ENCODE data around the gene C2CD3.

Gene C2CD3

GRCh38 chr11:74020539-74020938, 150.3 kb downstream of the C2CD3 start:
- no peak for DNase-seq (ENCODE audit: low read depth)

GRCh38 chr11:74019860-74020259, 150.9 kb downstream of the C2CD3 start:
- no peak for DNase-seq (ENCODE audit: low read depth)

DNA sequence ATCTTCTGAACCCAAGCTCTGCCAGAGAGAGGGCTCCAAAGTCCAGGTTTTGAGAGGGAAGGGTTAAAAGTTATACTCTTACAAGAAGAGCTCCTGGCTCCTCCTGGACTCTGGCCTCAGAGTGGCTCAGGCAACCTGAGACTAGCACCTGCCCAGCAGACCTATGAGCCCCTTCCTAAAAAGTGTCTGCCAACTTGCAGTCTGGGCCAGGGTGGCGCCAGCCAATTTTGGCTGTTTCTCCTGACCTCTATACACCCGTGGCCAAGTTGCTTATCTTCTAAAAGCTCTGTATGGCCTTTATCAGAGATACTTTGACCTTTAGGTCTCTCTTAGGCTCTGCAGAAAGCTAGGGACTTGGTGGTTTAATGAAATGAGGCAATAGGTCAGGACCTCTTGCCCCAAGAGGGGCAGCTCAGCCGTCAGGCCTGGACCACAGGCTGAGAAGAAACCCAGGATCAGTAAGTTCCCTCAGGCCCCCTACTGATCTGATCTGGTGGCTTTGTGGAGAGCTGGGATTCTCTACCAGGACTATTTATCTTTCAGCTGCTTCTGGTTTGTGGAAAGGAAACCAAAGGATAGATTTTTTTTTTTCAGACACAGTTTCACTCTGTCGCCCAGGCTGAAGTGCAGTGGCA, 151.6 kb downstream of the C2CD3 start:
- DNase-seq (ENCODE audit: low read depth) = no peak

- DNase-seq (ENCODE audit: low read depth) = no peak
These were observed 152.3 kb downstream of the C2CD3 start for GRCh38 chr11:74018331-74019005.

GRCh38 chr11:74017631-74018030, 153.2 kb downstream of the C2CD3 start:
- DNase-seq (ENCODE audit: low read depth) = no peak

- DNase-seq (ENCODE audit: low read depth) = no peak
These were observed 154.7 kb downstream of the C2CD3 start for GRCh38 chr11:74015919-74016684.

- no peak for DNase-seq (ENCODE audit: low read depth)
These were observed 155.9 kb downstream of the C2CD3 start for GRCh38 chr11:74014880-74015279.

DNA sequence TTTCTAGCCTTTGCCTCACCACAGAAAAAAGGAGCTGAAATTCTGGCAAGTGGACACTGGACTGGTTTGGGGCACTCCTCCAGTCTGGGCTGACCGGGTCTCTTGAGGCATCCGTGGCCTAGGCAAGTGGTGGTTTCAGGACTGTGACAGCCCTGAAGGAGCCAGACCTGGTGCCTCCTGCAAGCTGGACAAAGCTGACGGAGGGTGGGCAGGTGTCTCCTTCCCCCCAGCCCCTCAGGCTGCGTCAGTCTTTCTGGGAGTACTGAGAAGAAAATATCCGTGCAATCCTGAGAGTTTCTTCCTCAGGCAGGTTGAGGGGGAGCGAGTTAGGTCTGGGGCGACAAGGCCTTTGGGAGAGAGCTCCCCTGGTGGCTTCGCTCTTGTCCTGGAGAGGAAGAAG, 157.7 kb downstream of the C2CD3 start:
- no peak for DNase-seq (ENCODE audit: low read depth)

- no peak for DNase-seq (ENCODE audit: low read depth)
These were observed 158.6 kb downstream of the C2CD3 start for GRCh38 chr11:74012074-74012809.

- DNase-seq (ENCODE audit: low read depth) = no peak
These were observed 159.3 kb downstream of the C2CD3 start for GRCh38 chr11:74011360-74012073.

DNA sequence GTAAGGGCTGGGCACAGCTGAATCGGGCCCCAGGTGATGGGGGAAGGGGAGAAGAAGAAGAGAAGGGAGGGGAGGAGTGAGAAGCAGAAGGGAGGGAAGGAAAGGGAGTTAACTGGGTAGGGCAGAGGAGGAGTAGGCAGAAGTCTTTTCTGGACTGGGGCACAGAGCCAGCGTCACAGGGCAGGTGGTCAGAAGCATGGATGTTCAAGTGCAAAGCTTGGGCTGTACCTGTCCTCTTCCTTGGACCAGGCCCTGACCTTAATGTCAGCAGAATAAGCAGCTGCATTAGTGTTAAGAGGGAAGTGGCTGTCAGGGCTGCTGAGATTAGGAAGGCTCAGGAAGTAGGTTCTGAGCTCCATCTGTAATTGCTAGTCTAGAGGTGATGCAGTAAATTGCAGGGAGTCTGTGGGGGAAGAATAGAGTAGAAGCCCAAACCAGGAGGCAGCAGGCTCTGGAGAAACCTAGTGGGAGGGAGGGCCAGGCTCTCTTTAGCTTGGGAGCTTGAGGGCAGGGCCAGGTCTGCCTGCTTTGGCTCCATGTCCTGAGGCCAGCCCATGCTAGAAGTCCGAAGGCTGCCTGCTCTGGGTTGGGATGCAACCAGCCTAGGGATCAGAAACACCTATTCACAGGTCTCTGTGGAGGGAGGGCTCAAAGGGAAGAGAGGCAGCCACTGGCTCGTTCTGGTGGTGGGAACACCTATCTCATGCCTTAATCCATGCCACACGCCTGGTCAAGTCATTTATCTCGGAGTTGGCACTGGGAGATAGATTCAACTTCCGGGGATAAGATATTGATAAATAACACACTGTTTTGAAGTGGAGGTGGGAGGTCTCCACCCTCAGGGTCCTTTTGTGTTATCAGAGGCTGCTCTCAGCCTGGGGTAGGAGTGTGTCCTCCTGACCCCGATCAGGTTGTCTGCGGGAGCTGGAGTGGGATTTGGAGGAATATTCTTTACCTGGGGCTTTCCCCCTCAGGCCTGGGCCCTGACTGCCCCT, 160.2 kb downstream of the C2CD3 start:
- DNase-seq (ENCODE audit: low read depth) = no peak

DNA sequence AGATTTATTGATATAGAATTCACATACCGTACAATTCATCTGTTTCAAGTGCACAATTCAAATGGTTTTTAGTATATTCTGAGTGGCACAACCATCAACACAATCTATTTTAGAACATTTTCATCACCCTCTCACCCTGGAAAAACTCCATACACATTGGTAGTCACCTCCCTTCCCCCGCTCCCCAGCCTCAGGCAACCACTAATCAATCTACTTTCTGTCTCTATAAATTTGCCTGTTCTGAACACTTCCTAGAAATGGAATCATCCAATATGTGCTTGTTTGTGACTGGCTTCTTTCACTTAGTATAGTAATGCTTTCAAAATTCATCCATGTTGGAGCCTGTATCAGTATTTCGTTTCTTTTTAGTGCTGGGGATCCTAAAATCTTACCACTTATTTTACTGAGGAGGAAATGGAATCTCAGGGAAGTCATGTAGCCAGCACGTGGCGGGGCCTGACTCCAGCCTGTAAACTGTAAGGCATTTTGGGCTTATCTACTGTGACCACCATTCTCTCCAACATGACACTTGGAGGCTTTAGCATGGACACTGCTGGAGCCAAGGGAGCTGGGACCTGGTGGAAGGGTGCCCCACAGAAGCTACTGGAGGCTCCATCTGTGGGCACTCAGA, 161.0 kb downstream of the C2CD3 start:
- DNase-seq (ENCODE audit: low read depth) = no peak

- no peak for DNase-seq (ENCODE audit: low read depth)
These were observed 161.6 kb downstream of the C2CD3 start for GRCh38 chr11:74009230-74009547.

GRCh38 chr11:74008373-74009229, 162.2 kb downstream of the C2CD3 start, which contains the start of gene UCP3:
Gene UCP3 (minus strand): TSS chr11:74009085. CDS start chr11:74007042, 2,043 bp downstream.
- no peak for DNase-seq (ENCODE audit: low read depth)

GRCh38 chr11:74007691-74008372, 163.0 kb downstream of the C2CD3 start:
- no peak for DNase-seq (ENCODE audit: low read depth)

DNA sequence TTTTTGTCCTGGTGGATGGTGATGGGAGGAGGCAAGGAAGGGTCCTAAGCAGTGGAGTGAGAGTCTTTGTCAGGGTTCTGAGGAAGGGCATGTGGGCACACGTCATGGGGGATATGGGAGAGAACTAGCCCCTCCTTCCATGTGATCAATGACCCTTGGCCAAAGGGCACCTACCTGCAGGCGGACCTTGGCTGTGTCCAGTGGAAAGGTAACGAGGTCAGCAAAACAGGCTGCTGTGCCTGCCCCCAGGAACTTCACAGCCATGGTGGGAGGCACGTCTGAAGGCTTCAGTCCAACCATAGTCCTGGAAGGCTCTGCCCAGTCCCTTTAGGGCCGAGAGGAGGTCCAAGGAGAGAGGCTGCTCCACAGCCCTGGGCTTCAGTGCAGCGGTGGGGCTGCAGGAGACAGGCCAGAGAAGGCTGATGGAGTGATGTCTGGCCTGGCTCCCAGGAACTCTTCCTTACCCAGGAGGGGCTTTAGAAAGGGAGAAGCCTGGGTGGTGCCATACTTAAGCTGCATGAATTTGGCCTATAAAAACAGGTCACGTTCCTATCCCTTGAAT, 164.0 kb downstream of the C2CD3 start:
- DNase-seq (ENCODE audit: low read depth) = no peak

GRCh38 chr11:74005721-74006517, 164.9 kb downstream of the C2CD3 start:
- DNase-seq (ENCODE audit: low read depth) = no peak

Measured in non-pigmented ciliary epithelial cell (primary cell).